ENCODE measurements around the gene ACOT9.

- TF ChIP-seq POLR2A (IDR thresholded peaks at IDR 0.05) = no peak
- TF ChIP-seq CTCF (IDR thresholded peaks at IDR 0.05) = no peak
These were observed 6.5 kb upstream of the ACOT9 start for GRCh38 chrX:23749576-23749975.

Measured in ovary (tissue), 3 donors.